A549 (cell line): ENCODE measurements around the gene CYSLTR2.

ENCODE experiments used
- FOSB ChIP-seq: fragments of 250-450 bp; sonication (Bioruptor Pico); IDR thresholded peaks from 2 replicates; pipeline ENCODE4 v1.5.0; 2020; ENCODE audit warnings: mild to moderate bottlenecking, moderate library complexity
- POLR2A ChIP-seq: IDR thresholded peaks from 2 replicates; pipeline ENCODE4 v1.6.1; 2012; ENCODE audit warnings: mild to moderate bottlenecking, low read length
- RAD21 ChIP-seq, 2 experiments: fragments of >200 bp in 1 of 2; sonication (Bioruptor Twin) in 1 of 2; formaldehyde crosslinking in 1 of 2; IDR thresholded peaks in 1 of 2; conservative IDR thresholded peaks in 1 of 2; 2 replicates in 1 of 2; 3 replicates in 1 of 2; pipeline ENCODE4 v1.6.1; 2012 to 2018; ENCODE audit warnings: inconsistent platforms in 1 of 2
- SMC3 ChIP-seq: fragments of >200 bp; sonication (Bioruptor Twin); formaldehyde crosslinking; IDR thresholded peaks from 3 replicates; pipeline ENCODE4 v1.6.1; 2018; ENCODE audit warnings: inconsistent platforms
- TF ChIP-seq, protein P1 (sequence below): fragments of >200 bp; sonication (Bioruptor Twin); formaldehyde crosslinking; IDR thresholded peaks from 3 replicates; pipeline ENCODE4 v1.5.1; 2016
- TF ChIP-seq, protein P2 (sequence below): fragments of 450-650 bp; IDR thresholded peaks from 2 replicates; pipeline ENCODE4 v1.6.1; 2014; ENCODE audit warnings: antibody characterized with exemption

DNA sequence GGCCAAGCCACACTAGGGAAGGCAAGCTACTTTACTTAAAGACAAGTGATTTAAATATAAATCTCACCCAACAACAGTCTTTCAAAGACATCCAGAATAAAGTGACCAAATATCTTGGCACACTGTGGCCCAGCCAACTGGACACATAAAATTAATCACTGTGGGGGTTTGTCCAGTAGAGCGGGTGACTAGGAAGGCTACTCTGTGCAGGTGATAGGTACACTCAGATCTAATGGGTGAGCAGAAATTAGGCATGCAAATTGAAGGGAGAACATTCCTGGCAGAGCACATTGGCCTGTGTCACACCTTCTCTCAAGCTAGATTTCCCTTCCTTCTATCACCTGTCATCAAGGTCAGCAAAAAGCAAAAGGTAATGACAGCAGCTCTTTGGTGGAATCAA lies 23.4 kb upstream of the CYSLTR2 start:
- TF ChIP-seq, protein P1, sequence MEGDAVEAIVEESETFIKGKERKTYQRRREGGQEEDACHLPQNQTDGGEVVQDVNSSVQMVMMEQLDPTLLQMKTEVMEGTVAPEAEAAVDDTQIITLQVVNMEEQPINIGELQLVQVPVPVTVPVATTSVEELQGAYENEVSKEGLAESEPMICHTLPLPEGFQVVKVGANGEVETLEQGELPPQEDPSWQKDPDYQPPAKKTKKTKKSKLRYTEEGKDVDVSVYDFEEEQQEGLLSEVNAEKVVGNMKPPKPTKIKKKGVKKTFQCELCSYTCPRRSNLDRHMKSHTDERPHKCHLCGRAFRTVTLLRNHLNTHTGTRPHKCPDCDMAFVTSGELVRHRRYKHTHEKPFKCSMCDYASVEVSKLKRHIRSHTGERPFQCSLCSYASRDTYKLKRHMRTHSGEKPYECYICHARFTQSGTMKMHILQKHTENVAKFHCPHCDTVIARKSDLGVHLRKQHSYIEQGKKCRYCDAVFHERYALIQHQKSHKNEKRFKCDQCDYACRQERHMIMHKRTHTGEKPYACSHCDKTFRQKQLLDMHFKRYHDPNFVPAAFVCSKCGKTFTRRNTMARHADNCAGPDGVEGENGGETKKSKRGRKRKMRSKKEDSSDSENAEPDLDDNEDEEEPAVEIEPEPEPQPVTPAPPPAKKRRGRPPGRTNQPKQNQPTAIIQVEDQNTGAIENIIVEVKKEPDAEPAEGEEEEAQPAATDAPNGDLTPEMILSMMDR: no peak
- TF ChIP-seq, protein P2, sequence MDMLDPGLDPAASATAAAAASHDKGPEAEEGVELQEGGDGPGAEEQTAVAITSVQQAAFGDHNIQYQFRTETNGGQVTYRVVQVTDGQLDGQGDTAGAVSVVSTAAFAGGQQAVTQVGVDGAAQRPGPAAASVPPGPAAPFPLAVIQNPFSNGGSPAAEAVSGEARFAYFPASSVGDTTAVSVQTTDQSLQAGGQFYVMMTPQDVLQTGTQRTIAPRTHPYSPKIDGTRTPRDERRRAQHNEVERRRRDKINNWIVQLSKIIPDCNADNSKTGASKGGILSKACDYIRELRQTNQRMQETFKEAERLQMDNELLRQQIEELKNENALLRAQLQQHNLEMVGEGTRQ: no peak
- TF ChIP-seq SMC3 (no peak), POLR2A (no peak), RAD21 (conservative IDR thresholded peaks at IDR 0.05 in 1 of 2, IDR thresholded peaks at IDR 0.05 in 1 of 2) (no peak), FOSB (CRISPR knock-in tag) (no peak)
